DMS 273 (cell line): ENCODE measurements around the gene MID2.
"Not testable (repeated sequence)": the region's sequence is repeated elsewhere in the genome, so short reads cannot be mapped to it uniquely, and the experiment has no call there.

Experiments
- DNase-seq: peaks from one replicate; lab custom pipeline; 2025; ENCODE audit not compliant: unreplicated experiment; lab: John Stamatoyannopoulos, UW

MID2 gene

GRCh38 chrX:107842715-107843400 is 17.2 kb downstream of the MID2 start:
- no peak for DNase-seq

- DNase-seq, result no peak
Observed at GRCh38 chrX:107845625-107846024, 20.0 kb downstream of the MID2 start.

GRCh38 chrX:107848591-107848990 is 22.9 kb downstream of the MID2 start:
- DNase-seq, result peak; percentile 48

GRCh38 chrX:107849747-107850421 is 24.2 kb downstream of the MID2 start:
- peak; percentile 69 for DNase-seq

- peak; percentile 51 for DNase-seq
Observed at GRCh38 chrX:107850422-107850765, 24.7 kb downstream of the MID2 start.

GRCh38 chrX:107851215-107851614 is 25.5 kb downstream of the MID2 start:
- DNase-seq, result no peak

- DNase-seq, result not testable (repeated sequence)
Observed at GRCh38 chrX:107851665-107852064, 26.0 kb downstream of the MID2 start.

GRCh38 chrX:107856289-107856688 is 30.6 kb downstream of the MID2 start:
- no peak for DNase-seq

GRCh38 chrX:107857041-107857440 is 31.4 kb downstream of the MID2 start:
- DNase-seq, result not testable (repeated sequence)

GRCh38 chrX:107857837-107858236 is 32.2 kb downstream of the MID2 start:
- DNase-seq, result no peak

- no peak for DNase-seq
Observed at GRCh38 chrX:107861056-107861455, 35.4 kb downstream of the MID2 start.

GRCh38 chrX:107871136-107871535 is 45.5 kb downstream of the MID2 start:
- DNase-seq, result no peak

- no peak for DNase-seq
Observed at GRCh38 chrX:107878106-107878505, 52.4 kb downstream of the MID2 start.

- no peak for DNase-seq
Observed at GRCh38 chrX:107880054-107880610, 54.5 kb downstream of the MID2 start.

- DNase-seq, result peak; percentile 88
Observed at GRCh38 chrX:107894038-107894437, 68.4 kb downstream of the MID2 start.

GRCh38 chrX:107902721-107903120 is 77.1 kb downstream of the MID2 start:
- DNase-seq, result no peak

- DNase-seq, result no peak
Observed at GRCh38 chrX:107905366-107905765, 79.7 kb downstream of the MID2 start.

GRCh38 chrX:107924136-107924746 is 98.6 kb downstream of the MID2 start:
- no peak for DNase-seq

GRCh38 chrX:107934262-107934661 is 108.6 kb downstream of the MID2 start:
- DNase-seq, result no peak

- peak; percentile 11 for DNase-seq
Observed at GRCh38 chrX:107935200-107935599, 109.5 kb downstream of the MID2 start.

GRCh38 chrX:107935664-107936433 is 110.2 kb downstream of the MID2 start:
- no peak for DNase-seq

- no peak for DNase-seq
Observed at GRCh38 chrX:107936434-107936730, 110.7 kb downstream of the MID2 start.
